ENCODE data around the gene PFN3.

DNA sequence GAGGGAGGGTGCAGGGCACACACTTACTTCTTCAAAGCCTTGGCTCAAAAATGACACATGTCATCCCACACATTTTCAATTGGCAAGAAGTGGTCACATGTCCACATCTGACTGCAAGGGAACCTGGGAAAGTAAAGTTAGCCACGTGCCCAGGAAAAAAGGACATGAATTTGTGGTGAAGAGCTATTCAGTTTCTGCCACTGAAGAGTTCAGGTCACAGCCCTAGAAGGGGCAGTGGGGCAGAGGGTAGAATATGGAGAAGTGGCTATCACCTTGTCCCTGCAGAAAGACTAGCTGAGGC, 44.6 kb downstream of the PFN3 start:
- no peak for TF ChIP-seq POLR2A (IDR thresholded peaks at IDR 0.05)
- TF ChIP-seq, protein P1, sequence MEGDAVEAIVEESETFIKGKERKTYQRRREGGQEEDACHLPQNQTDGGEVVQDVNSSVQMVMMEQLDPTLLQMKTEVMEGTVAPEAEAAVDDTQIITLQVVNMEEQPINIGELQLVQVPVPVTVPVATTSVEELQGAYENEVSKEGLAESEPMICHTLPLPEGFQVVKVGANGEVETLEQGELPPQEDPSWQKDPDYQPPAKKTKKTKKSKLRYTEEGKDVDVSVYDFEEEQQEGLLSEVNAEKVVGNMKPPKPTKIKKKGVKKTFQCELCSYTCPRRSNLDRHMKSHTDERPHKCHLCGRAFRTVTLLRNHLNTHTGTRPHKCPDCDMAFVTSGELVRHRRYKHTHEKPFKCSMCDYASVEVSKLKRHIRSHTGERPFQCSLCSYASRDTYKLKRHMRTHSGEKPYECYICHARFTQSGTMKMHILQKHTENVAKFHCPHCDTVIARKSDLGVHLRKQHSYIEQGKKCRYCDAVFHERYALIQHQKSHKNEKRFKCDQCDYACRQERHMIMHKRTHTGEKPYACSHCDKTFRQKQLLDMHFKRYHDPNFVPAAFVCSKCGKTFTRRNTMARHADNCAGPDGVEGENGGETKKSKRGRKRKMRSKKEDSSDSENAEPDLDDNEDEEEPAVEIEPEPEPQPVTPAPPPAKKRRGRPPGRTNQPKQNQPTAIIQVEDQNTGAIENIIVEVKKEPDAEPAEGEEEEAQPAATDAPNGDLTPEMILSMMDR (IDR thresholded peaks at IDR 0.05), result no peak

All from lower leg skin (tissue), 3 donors.